ENCODE measurements around the gene POLR1F.

GRCh38 chr7:19670806-19671205, 38.0 kb downstream of the POLR1F start:
- TF ChIP-seq, protein P1, sequence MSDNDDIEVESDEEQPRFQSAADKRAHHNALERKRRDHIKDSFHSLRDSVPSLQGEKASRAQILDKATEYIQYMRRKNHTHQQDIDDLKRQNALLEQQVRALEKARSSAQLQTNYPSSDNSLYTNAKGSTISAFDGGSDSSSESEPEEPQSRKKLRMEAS (IDR thresholded peaks at IDR 0.05; ENCODE audit: low read depth, low read length): no peak
- TF ChIP-seq CTCF (IDR thresholded peaks at IDR 0.05; ENCODE audit: low read depth, low read length) (no peak), POLR2A (IDR thresholded peaks at IDR 0.05; ENCODE audit: extremely low read depth, insufficient read length) (no peak), MYC (IDR thresholded peaks at IDR 0.05; ENCODE audit: low read depth, low read length) (no peak)
